Thoracic aorta (tissue), 2 donors: ENCODE data around the gene KCNJ12. TPM values are rescaled to one million over a fixed set of nuclear protein-coding genes. Genes with fewer than 3 reads are reported as not detected.
"Not testable (repeated sequence)": the region's sequence is repeated elsewhere in the genome, so short reads cannot be mapped to it uniquely, and the experiment has no call there.

Experiments
- ATAC-seq: fragments of 150-250 bp; one replicate; pipeline ENCODE4 v1.8.0; 2017; ENCODE audit warnings: low read depth; ENCODE audit not compliant: insufficient number of reproducible peaks, low FRiP score
- DNase-seq: peaks from one replicate; pipeline ENCODE4 v3.0.0-alpha.2; 2020; ENCODE audit warnings: low spot score
- H3K27ac ChIP-seq, 2 donors: fragments of 200-600 bp; sonication (generic); 1 replicate in 1 of 2; 2 replicates in 1 of 2; pipeline ENCODE4 v1.5.1; 2016; ENCODE audit warnings: mild to moderate bottlenecking in 2 of 2, moderate library complexity in 2 of 2
- H3K27me3 ChIP-seq: fragments of 200-600 bp; sonication (generic); replicated peaks from 2 replicates; pipeline ENCODE4 v1.6.0; 2016; ENCODE audit warnings: mild to moderate bottlenecking; ENCODE audit not compliant: insufficient read depth
- H3K36me3 ChIP-seq: fragments of 200-600 bp; sonication (generic); one replicate; pipeline ENCODE4 v1.5.1; 2016
- H3K4me1 ChIP-seq, 2 donors: fragments of 200-600 bp; sonication (generic); 1 replicate in 1 of 2; 2 replicates in 1 of 2; pipeline versions ENCODE4 v1.5.1 to v1.6.0; 2016; ENCODE audit warnings: low read depth in 2 of 2, mild to moderate bottlenecking in 1 of 2; ENCODE audit not compliant: control insufficient read depth in 1 of 2
- H3K4me3 ChIP-seq: fragments of 200-600 bp; sonication (generic); 2 replicates; pipeline ENCODE4 v1.5.1; 2016; ENCODE audit warnings: mild to moderate bottlenecking
- H3K9me3 ChIP-seq: fragments of 200-600 bp; sonication (generic); 2 replicates; pipeline ENCODE4 v1.5.1; 2016
- total RNA-seq, 2 donors: library from RNA; depleted of rRNA; stranded (reverse); fragments of >200 nt; gene quantifications; one replicate each; pipeline versions ENCODE4 v1.1.0 to v1.2.3, GENCODE V29; 2016
- TF ChIP-seq, protein P1 (sequence below): fragments of 200-600 bp; sonication (generic); IDR thresholded peaks from one replicate; pipeline ENCODE4 v1.5.1; 2019; ENCODE audit warnings: antibody characterized with exemption

KCNJ12 gene
- total RNA-seq, 2 donors from 2014 or later = 0.81 to 1.2 TPM

DNA sequence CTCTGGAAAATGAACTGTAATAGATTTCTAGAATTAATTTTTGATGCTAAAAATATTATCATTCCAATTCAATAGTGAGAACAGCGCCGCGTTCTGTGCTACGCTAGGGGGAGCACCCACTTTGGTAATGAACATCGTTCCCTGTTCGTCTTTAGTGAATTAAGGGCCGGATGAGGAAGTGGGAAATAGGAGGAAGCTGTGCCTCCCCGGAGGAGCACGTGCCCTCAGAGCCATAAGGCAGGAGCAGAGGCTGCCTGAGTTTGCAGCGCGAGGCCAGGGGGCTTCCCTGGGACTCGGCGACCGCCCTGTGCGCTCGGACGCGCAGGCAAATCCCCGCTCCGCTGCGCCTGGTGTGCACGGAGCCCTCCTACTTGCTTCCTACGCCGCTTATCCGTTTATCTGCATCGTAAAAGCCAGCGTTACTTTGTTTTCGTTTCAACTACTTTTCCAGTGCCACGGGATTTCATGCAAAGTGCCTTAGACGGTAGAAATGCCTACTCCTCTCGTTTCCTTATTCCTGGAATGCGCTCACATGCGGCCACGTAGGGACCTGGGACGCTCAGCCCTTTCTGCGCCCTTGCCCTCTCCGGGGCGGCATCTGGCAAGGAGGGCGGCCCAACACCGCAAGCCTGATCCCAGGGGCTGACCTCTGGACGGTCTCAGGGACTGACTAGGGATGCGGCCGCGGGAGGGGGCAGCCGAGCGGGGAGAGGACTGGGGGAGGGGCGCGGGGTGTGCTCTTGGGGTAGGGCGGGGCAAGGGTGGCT, 76.4 kb downstream of the KCNJ12 start:
- no peak for DNase-seq
- Histone ChIP-seq H3K9me3 (no peaks in the 10 kb centered on the region), H3K27ac (no peak overlapping the region), H3K4me3 (peak overlapping the region; percentile 73), H3K27me3 (no peaks in the 10 kb centered on the region), H3K36me3 (no peaks in the 10 kb centered on the region), H3K4me1 (peaks cover 5 to 17% of the 10 kb centered on the region in 2 donors)
- TF ChIP-seq, protein P1, sequence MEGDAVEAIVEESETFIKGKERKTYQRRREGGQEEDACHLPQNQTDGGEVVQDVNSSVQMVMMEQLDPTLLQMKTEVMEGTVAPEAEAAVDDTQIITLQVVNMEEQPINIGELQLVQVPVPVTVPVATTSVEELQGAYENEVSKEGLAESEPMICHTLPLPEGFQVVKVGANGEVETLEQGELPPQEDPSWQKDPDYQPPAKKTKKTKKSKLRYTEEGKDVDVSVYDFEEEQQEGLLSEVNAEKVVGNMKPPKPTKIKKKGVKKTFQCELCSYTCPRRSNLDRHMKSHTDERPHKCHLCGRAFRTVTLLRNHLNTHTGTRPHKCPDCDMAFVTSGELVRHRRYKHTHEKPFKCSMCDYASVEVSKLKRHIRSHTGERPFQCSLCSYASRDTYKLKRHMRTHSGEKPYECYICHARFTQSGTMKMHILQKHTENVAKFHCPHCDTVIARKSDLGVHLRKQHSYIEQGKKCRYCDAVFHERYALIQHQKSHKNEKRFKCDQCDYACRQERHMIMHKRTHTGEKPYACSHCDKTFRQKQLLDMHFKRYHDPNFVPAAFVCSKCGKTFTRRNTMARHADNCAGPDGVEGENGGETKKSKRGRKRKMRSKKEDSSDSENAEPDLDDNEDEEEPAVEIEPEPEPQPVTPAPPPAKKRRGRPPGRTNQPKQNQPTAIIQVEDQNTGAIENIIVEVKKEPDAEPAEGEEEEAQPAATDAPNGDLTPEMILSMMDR = peak; percentile 55
- ATAC-seq = no peak

DNA sequence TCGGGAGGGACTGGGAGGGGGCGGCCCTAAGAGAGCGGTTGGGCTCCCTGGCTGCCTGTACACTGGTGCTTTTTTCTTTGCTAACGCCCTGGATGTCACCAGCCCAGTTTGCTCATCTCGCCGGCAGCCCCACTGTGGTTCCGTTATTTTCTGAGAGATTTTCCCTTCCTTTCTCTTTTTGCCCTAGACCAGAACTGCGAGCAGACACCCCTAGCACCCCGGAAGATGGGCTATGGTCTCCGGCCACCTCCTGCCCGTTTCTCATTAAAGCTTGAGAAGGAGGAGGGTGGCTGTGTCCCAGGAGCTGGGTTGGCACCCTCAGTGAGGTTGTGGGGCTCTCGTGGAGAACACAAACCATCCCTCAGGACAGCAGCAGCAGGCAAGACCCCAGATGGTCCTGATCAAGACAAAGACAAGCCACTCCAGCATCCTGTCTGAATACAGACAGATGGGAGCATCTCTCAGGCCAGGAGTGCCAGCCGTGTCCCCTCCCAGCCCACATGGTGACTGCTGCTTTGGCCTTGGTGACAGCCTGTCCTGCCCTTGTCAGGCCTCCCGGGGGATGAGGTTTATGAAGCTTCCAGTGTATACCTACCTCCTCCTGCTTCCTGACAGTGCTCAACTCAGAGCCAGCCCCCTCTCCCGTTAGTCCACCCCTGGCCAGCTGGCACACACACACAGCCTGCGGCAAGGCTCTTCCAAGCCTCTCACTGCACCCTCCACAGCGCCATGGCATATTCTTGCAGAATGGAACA, 77.2 kb downstream of the KCNJ12 start:
- no peak overlapping the region for H3K27ac ChIP-seq
- ATAC-seq = no peak

DNA sequence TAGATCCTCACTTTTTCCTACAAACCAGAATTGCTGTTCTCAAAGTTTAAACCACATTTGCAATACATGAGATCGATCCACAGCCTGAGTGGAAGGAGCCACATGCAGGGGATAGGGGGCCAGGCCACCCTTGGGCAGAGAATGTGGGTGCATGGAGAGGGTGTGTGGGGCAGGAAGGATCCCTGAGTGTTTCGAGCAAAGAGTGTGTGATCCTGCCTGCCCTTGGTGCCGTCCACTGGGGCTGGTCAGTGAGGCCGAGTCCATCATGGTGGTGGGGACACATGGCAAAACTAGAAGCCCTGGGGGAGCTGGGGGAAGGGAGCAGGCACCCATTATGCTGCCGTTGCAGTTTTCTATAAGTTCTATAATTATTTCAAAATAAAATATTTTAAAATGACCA, 77.8 kb downstream of the KCNJ12 start:
- peaks cover 5 to 17% of the 10 kb centered on the region in 2 donors for H3K4me1 ChIP-seq
- ATAC-seq = not testable (repeated sequence)

More for the DNA sequence above, 77.2 kb downstream of the KCNJ12 start:
- TF ChIP-seq, protein P1 = no peak
- DNase-seq = no peak
- Histone ChIP-seq H3K36me3 (no peaks in the 10 kb centered on the region), H3K27me3 (no peaks in the 10 kb centered on the region), H3K4me1 (peaks cover 5 to 17% of the 10 kb centered on the region in 2 donors), H3K9me3 (no peaks in the 10 kb centered on the region), H3K4me3 (peak overlapping the region; percentile 73)

DNA sequence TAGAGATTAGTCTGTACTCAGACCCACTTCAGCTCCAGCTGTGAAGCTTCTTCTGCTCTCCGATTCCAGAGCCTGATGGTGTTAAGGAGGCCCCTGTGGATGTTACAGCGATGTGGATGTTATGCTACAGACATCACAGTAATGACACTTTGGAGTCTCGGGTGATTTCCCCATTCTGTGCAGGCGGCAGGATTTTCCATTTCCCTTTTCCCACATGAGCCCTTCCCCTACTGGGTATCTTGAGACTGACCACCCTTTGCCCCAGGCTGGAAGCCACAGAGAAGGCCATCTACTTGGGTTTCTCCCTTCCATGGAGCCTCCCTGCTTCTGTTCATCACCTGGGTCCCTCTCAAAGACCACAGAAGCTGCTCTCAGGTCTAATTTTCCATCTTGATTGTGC, 78.3 kb downstream of the KCNJ12 start:
- no peaks in the 10 kb centered on the region for H3K9me3 ChIP-seq

More for the DNA sequence above, 77.8 kb downstream of the KCNJ12 start:
- H3K9me3 ChIP-seq, H3K36me3 ChIP-seq, H3K27ac ChIP-seq, DNase-seq, H3K4me3 ChIP-seq, H3K27me3 ChIP-seq: not testable (repeated sequence)

DNA sequence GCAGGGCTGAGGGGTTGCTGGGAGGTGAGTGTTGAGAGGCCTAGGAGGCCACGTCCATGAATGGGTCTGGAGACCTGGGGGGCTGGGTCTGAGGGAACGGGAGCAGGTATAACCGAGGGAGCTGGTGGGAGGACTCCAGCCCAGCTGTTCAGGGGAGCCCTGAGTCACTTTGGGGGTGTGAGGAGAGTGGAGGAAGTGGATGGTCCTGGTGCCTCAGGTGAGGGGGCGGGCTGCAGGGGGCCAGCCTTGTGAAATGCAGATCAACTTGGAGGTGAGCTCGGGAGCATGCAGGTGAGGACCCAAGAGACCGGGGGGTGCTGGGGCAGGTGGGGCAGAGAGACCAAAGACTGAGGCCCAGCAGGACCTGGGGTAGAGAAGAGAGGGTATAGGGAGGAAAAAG, 79.6 kb downstream of the KCNJ12 start:
- Histone ChIP-seq H3K4me3 (no peak overlapping the region), H3K27me3 (no peaks in the 10 kb centered on the region), H3K4me1 (peaks cover 5 to 17% of the 10 kb centered on the region in 2 donors), H3K9me3 (no peaks in the 10 kb centered on the region), H3K36me3 (no peaks in the 10 kb centered on the region), H3K27ac (no peak overlapping the region)
- no peak for DNase-seq
- no peak for ATAC-seq
- TF ChIP-seq, protein P1 = no peak

More for the DNA sequence above, 78.3 kb downstream of the KCNJ12 start:
- Histone ChIP-seq H3K4me1 (peaks cover 5 to 17% of the 10 kb centered on the region in 2 donors), H3K36me3 (no peaks in the 10 kb centered on the region), H3K4me3 (no peak overlapping the region), H3K27me3 (no peaks in the 10 kb centered on the region), H3K27ac (no peak overlapping the region)
- TF ChIP-seq, protein P1 = no peak
- no peak for ATAC-seq
- no peak for DNase-seq

DNA sequence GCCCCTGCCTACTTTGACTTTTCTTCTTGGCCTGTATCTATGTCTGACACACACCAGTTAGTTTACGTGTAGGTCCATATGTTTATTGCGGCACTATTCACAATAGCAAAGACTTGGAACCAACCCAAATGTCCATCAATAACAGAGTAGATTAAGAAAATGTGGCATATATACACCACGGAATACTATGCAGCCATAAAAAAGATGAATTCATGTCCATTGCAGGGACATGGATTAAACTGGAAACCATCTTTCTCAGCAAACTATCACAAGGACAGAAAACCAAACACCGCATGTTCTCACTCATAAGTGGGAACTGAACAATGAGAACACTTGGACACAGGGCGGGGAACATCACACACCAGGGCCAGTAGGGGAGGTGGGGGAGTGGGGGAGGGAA, 80.3 kb downstream of the KCNJ12 start:
- H3K4me1 ChIP-seq = peaks cover 5 to 17% of the 10 kb centered on the region in 2 donors
- H3K36me3 ChIP-seq, H3K27me3 ChIP-seq, ATAC-seq, H3K9me3 ChIP-seq, H3K27ac ChIP-seq, DNase-seq, H3K4me3 ChIP-seq: not testable (repeated sequence)
